HG03139 (cell line): ENCODE results near the gene PKDREJ.
"Not testable (repeated sequence)": the region's sequence is repeated elsewhere in the genome, so short reads cannot be mapped to it uniquely, and the experiment has no call there.

Source experiments
- ATAC-seq: cut with Tn5 transposase; IDR thresholded peaks from one replicate; pipeline ENCODE4 v1.9.1; 2021; ENCODE audit not compliant: unreplicated experiment

PKDREJ gene, protein sequence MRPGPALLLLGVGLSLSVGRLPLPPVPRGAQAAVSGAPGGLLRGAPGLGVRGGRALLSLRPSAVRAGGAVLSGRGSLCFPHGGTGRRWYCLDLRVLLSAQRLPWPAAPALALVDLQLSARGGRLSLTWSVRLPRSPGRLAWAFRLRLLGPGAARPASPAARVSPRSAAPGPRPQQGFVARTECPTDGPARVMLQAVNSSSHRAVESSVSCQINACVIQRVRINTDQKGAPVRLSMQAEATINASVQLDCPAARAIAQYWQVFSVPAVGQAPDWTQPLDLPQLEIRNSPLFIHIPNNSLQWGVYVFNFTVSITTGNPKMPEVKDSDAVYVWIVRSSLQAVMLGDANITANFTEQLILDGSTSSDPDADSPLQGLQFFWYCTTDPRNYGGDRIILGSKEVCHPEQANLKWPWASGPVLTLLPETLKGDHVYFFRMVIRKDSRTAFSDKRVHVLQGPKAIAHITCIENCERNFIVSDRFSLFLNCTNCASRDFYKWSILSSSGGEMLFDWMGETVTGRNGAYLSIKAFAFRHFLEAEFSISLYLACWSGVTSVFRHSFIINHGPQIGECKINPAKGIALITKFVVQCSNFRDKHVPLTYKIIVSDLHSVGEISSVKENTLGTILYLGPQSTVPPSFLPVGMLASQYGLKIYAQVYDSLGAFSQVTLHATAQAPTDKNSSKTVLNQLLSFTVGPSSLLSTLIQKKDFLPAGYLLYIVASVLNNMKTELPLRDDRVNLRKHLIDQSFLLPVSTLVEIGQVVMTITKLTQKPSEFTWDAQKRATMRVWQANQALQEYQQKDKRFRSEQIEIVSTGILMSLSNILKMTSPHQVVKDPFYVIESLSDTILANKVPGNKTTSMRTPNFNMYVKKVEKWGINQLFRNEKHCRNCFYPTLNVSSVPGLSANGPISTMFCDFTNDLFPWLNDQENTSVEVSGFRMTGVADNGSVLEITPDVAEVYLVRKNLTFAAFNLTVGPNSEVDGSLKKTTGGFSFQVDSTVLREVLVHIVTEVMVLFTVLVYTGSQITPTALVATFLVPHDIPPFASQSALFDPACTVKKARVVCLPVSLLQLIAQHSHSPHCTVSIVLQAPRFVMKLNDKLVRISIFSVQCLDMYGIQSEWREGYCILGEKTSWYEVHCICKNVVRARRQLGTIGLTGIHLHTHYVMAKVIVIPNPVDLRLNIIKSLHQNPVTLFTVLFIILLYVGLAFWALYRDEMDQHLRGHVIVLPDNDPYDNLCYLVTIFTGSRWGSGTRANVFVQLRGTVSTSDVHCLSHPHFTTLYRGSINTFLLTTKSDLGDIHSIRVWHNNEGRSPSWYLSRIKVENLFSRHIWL (N-terminal part only)

DNA sequence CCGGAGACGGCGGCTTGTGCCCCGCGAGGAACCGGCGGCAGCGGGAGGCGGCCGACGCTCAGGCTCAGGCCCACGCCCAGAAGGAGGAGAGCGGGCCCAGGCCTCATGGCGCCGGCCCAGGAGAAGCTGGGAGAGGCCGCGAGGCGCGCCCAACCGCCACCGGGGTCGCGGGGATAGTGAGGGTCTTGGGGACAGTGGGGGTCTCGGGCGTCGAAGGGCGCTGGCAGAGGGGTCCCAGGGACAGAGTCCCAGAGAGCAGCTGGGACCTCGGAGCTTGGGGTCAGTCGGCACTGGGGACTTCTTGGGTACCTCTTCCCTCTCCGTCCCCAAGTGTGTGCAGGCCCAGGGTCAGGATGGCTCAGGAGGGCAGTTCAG lies at the start of gene PKDREJ:
Gene PKDREJ (minus strand): TSS at position 128 of the 375 bp plus-strand sequence. CDS start 21 bp downstream, at position 107.
- no peak for ATAC-seq

DNA sequence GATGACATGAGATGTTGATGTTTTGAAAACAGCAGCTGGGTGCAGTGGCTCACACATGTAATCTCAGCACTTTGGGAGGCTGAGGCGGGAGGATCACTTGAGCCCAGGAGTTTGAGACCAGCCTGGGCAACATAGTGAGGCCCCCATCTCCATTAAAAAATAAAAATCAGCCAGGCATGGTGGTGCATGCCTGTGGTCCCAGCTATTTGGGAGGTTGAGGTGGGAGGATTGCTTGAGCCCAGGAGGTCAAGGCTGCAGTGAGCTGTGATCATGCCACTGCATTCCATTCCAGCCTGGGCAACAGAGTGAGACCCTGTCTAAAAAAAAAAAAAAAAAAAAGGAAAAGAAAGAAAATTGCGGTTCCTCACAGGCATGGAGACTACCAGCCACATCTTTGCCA lies 49.7 kb upstream of the PKDREJ start:
- ATAC-seq, result not testable (repeated sequence)

DNA sequence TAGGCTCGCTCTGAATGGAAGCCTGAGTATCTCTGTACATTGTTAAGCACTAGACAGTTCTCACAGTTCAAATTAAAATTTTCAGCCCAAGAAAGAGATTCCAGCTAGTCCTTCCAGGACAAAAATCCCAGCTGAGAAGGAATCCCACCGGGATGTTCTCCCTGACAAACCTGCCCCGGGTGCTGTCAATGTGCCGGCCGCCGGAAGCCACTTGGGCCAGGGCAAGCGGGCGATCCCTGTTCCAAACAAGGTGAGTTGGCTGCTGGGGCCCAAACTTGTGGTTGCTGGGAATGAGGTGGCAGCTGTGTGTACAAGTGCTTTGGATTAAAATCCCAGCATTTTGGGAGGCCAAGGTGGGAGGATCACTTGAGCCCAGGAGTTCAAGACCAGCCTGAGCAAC lies 48.9 kb upstream of the PKDREJ start:
- ATAC-seq, result no peak

DNA sequence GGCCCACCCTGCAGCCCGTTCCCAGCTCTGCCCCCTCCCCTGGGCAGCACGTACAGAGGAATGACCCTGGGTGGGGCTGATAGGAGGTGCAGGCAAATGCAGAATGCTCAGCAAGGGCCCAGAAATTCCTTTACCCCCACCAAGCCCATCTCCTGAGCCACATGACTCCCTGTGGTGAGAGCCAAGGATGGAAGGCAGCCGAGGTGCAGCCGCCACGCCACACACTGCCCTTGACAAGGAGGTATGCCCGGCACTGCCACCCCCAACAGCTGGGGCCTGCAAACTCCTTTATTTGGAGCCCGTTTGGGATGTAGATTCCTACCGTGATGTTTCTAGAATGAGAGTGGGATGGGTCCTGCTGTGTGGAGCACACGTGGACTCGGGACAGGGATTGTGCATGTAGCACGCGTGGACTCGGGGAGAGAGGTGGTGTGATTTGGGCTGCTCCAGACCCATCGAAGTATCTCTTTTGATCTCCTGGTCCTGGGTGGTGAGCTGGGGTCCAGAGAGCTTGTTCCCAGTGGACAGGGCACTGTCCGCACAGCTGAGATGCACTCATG lies 46.5 kb upstream of the PKDREJ start:
- no peak for ATAC-seq

DNA sequence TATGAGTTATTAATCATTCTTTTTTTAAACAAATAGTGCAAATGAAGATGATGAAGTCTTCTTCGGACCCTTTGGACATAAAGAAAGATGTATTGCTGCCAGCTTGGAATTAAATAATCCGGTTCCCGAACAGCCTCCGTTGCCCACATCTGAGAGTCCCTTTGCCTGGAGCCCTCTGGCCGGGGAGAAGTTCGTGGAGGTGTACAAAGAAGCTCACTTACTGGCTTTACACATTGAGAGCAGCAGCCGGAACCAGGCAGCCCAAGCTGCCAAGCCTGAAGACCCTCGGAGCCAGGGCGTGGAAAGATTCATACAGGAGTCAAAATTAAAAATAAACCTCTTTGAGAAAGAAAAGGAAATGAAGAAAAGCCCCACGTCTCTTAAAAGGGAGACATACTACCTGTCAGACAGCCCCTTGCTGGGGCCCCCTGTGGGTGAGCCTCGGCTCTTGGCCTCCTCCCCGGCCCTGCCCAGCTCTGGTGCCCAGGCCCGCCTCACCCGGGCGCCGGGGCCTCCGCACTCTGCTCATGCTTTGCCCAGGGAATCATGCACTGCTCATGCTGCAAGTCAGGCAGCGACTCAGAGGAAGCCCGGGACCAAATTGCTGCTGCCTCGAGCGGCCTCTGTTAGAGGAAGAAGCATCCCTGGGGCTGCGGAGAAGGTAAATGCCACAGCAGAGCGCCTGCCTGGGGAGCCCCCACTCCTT lies 45.3 kb upstream of the PKDREJ start:
- no peak for ATAC-seq

DNA sequence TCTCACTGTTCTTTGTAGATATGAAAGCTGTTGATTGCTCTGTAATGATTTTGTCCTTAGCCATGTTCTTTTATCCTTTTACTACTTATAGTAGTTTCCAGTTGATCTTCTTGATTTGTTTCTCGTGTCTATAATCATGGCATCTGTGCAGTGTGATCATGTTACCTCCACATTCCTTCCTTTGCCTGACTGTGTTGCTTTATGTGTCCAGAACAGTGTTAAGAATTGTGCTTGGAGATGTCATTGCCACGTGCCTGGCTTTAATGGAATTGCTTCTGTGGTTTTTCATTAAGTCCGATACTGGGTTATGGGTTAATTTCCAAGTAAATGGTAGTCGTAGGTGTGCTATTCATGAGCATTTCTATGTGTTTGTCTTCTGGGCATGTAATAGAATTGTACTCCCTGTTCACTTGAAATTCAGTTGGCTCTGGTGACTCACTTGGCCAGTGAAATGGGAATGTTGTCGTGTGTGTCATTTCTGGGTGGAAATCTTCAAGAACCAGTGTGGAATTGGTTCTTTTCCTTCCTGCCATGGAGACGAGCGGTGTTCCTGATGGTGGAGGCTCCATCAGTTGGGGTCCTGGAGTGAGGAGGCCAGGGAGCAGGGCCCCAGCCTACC lies 40.3 kb upstream of the PKDREJ start:
- ATAC-seq, result no peak

DNA sequence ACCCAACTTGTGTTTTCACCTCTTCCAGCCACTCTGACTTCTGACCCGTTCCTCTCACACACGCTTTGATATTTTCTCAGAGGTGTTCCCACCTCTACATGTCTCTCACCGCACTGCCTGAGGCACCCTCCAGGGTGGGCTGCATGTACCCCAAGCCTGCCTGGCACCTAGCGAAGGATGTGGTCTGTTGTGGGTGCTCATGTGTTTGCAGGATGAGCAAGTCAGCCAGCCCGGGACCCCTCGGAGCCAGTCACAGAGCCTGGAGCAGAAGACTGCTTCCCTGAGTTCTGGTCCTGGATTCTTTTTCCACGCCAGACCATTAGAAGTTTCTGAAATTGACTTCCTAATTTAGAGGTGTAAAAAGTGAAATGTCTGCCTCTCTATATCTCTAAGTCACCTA lies 37.3 kb upstream of the PKDREJ start:
- no peak for ATAC-seq

DNA sequence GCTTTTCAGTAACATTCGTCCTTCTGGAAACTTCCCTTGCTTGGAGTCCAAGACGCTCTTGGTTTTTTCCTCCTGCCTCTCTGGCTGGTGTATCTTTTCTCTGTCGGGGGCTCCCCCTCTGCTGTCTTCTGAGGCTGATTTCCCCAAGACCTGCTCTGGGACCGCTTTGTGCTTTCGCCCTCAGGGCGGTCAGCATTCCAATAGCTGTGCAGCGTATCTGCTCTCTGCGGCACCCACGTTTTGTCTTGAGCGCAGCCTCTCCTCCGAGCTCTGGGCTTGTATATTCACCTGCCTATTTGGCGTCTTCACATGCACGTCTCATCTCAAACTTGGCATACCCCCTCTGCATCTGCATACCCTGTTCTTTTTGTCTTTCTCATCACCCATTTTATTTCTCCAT lies 36.0 kb upstream of the PKDREJ start:
- ATAC-seq, result no peak

DNA sequence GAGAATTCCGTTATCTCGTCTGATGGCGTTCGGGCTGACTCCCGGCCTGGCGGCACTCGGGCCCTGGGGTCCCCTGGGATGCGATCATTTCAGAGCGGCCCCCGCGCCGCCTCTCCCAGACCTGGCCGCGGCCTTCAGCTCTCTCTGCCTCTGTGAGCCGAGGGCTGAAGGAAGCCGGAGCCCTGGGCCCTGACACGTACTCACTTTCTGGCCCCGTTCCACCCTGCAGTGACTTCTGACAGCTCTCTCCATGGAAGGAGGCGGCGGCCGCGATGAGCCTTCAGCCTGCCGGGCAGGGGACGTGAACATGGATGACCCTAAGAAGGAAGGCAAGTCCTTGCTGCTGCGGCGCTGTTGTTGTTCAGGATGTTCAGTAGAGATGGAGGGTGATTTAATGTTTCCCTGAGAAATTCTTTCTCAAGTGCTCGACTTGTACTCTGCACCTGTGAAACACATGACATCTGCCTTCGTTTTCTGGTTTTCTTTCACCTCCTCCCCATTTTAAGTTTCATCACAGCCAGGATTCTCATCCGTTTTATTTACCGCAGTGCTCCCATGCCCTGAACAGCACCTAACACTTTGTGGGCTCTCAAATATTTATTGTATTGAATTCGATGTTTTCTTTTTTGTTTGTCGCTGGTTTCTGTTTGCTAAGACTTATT lies 34.1 kb upstream of the PKDREJ start:
- ATAC-seq, result no peak

DNA sequence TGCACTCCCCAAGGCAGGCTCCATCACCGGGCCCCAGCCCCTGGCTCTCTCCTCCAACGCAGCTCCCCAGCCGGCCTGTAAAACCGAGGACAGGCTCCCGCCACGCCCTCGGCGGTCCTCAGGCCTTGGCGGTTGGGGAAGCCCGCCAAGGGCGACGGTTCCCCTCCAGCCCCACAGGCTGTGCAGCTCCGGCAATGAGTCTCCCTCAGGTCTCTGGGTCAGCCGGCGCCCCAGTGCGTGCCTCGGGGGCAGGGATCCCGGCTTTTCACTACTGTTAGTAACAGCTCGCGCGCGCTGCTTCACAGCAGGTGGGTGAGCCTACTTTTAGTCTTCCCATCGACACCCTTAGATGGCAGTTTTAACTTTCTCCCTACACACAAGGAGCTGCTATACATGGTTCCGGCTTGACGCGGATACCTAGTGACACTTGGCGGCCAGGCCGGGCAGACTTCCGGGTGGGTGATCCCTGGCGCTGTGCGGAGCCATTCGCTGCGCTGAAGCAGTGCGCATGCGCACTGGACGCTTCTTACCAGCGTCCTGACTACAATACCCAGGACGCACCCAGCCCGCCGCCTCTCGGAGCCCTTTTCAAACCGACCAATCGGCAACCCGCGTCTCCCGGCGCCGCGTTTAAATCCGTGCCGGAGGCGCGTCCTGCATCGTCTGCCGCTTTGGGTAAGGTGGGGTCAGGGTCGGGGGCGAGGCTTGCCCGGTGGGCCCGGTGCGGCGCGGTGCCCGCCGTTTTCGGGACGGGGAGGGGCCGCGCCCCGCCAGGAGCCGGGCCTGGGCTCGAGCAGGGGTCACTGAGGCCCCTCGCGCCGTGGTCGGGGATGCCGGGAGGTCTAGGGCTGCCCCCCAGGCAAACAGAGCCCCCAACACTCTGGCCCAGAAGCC lies 33.4 kb upstream of the PKDREJ start, which contains the start of gene GTSE1:
Gene GTSE1 (plus strand): TSS at position 614 of the 894 bp plus-strand sequence. CDS start 531 bp downstream, outside the sequence.
- ATAC-seq, result peak; percentile 86

DNA sequence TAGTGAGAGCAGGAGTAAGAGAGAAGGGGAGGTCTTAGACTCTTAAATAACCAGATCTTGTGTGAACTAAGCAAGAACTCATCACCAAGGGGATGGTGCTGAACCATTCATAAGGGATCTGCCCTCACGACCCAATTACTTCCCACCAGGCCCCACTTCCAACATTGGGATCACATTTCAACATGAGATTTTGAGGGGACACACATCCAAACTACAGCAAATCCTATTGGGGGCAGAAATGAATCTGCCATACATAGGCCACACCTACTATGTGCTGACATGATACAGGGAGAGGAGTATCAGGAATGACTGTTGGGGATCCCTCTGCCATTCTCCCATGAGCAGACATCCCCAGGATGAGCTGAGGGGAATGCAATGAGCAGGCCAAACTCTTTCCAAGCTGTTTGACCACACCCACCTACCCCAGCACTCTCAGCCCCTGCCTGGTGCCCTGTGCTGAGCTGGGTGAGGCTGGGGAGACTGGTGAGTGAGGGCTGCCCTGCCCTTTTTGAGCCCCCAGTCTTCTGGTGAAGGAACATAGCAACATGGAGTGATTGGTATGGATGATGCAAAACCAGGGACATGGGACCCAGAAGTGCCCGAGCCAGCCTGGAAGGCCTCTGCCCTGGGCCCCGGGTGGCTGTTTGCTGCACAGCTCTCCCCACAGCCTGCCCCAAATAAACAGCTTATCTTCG lies 32.3 kb upstream of the PKDREJ start:
- no peak for ATAC-seq

DNA sequence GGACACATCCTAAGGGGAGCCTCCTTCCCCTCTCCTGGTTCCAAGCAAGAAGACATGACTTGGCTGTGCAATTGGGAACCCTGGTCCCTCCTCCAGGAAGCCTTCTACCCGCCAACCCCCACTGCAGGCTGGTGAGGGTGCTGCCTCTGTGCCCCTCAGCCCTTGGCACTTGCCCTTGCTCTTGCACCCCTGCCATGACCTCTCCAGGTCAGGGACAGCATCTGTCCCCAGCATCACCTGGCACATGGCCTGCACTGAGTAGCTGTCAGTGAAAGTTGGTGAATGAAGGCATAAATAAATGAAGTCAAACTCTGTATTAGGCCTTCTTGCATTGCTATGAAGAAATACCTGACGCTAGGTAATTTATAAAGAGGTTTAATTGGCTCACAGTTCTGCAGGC lies 31.6 kb upstream of the PKDREJ start:
- ATAC-seq, result no peak

DNA sequence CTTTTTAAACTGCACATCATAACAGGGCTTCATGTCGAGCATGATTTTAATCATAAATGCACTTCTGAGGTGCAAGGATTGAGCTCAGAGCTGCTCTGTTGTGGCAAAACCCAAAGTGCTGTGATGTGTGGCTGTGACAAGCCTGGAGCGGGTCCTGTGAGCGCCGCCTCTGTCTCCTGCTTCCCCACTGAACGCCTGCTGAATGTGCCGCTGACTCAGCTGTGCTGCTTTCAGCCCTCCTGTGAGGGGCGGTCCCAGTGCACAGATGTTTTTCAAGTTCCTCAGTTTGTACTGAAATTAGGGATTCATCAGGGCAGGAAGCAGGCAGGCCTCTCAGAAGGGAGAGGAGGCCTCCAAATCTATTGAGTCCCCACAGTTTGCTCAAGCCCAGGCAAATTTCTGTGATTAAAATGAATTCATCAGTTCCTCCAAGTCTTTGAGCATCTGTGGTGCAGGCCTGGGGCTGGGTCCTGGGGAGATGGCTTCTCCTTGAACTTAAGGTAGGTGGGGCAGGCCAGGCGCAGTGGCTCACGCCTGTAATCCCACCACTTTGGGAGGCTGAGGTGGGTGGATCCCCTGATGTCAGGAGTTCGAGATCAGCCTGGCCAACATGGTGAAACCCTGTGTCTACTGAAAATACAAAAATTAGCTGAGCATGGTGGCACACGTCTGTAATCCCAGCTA lies 30.6 kb upstream of the PKDREJ start:
- no peak for ATAC-seq

DNA sequence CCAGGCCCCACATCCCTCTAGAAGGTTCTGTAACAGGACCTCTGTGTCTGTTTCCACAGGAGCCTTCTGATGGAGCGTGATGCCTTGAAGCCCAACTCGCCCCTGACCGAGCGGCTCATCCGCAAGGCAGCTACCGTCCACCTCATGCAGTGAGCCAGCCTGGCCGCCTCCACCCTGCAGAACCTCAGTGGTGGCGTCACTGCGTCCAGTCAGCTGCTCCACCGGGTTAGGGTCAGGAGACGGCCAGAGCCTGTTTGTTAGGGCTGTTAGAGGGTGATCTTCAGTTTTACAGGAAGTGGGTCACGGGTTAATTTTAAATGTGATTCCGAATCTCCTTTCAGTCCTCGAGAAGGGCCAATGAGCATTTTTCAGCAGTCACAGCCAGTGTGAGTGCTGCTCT lies 29.6 kb upstream of the PKDREJ start:
- ATAC-seq, result no peak

DNA sequence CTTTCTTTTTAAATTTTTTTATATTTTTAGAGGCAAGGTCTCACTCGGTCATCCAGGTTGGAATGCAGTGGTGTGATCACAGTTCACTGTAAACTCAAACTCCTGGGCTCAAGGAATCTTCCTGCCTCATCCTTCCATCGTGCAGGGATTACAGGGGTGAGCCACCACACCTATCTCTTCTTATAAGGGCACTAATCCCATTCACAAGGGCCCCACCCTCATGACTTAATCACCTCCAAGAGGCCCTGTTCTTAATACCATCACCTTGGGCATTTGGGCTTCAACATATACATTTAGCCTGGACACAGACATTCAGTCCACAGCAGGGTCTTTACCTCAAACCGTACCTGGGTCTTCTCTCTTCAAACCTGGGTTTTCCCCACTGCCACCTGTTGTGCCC lies 29.0 kb upstream of the PKDREJ start:
- ATAC-seq, result no peak

DNA sequence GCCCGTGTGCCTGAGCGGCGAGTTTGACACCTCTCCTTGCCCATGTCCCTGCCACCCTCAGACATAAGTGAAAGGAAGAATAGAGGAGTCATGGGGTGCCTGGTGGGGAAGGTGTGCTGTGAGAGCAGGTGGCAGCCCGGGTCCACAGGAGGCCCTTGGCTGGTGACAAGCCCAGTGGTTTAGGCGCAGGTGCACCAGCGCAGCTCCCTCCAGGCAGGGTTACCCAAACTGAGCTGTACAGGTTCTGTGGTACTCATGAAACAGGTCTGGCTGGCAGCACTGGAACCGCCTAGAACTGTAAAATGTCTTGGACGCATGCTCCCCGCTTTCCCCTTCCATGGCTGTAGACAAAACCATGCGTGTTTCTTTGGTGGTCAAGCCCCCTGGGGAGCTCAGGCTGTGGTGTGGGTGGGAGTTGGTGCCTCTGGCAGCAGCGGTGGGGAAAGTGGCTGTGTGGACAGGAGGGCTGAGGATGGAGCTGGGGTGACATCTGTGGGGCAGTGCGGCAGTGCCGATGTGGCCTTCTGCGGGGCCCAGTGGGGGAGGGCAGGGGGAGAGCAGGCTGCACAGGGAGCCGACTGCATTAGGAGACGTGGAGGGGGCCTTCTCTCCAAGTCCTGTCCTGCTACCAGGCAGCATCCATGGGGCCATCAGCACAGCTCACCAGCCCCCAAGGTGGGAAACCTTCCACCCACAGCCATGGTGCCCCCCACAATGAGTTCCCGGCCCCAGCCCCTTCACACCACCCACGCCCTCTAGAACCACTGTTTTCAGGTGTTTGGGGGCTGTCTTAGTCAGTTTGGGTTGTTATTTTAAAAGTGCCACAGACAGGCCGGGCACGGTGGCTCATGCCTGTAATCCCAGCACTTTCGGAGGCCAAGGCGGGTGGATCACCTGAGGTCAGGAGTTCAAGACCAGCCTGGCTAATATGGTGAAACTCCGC lies 28.0 kb upstream of the PKDREJ start:
- no peak for ATAC-seq
